ENCODE results near the gene TMPRSS9.
"Not testable (repeated sequence)": the region's sequence is repeated elsewhere in the genome, so short reads cannot be mapped to it uniquely, and the experiment has no call there.

The TMPRSS9 gene

GRCh38 chr19:2443116-2443784 is 83.2 kb downstream of the TMPRSS9 start:
- DNase-seq: no peak

GRCh38 chr19:2443785-2444182 is 83.7 kb downstream of the TMPRSS9 start:
- DNase-seq: no peak

- no peak for DNase-seq
Measured at GRCh38 chr19:2444251-2445002, 84.4 kb downstream of the TMPRSS9 start.

- peak; percentile 78 for DNase-seq
Measured at GRCh38 chr19:2446381-2446780, 86.3 kb downstream of the TMPRSS9 start.

- DNase-seq: no peak
Measured at GRCh38 chr19:2449019-2449418, 89.0 kb downstream of the TMPRSS9 start.

- DNase-seq: no peak
Measured at GRCh38 chr19:2451138-2451537, 91.1 kb downstream of the TMPRSS9 start.

- no peak for DNase-seq
Measured at GRCh38 chr19:2451741-2452140, 91.7 kb downstream of the TMPRSS9 start.

GRCh38 chr19:2453431-2454025 is 93.5 kb downstream of the TMPRSS9 start:
- DNase-seq: no peak

- no peak for DNase-seq
Measured at GRCh38 chr19:2454199-2454961, 94.3 kb downstream of the TMPRSS9 start.

GRCh38 chr19:2454962-2455850 is 95.1 kb downstream of the TMPRSS9 start:
- DNase-seq: no peak

GRCh38 chr19:2455851-2456570 is 95.9 kb downstream of the TMPRSS9 start:
- DNase-seq: peak; percentile 71

- peak; percentile 23 for DNase-seq
Measured at GRCh38 chr19:2457394-2458037, 97.5 kb downstream of the TMPRSS9 start.

- no peak for DNase-seq
Measured at GRCh38 chr19:2458054-2458453, 98.0 kb downstream of the TMPRSS9 start.

GRCh38 chr19:2458776-2459175 is 98.7 kb downstream of the TMPRSS9 start:
- not testable (repeated sequence) for DNase-seq

GRCh38 chr19:2460245-2460644 is 100.2 kb downstream of the TMPRSS9 start:
- DNase-seq: no peak

GRCh38 chr19:2461751-2462634 is 101.9 kb downstream of the TMPRSS9 start:
- DNase-seq: peak; percentile 82

- DNase-seq: no peak
Measured at GRCh38 chr19:2462635-2463421, 102.8 kb downstream of the TMPRSS9 start.

- DNase-seq: not testable (repeated sequence)
Measured at GRCh38 chr19:2463694-2464093, 103.6 kb downstream of the TMPRSS9 start.

GRCh38 chr19:2464389-2464788 is 104.3 kb downstream of the TMPRSS9 start:
- DNase-seq: no peak
